Panc1 (cell line): ENCODE results near the gene TMEM204.

ENCODE experiments used
- REST ChIP-seq, 2 experiments: IDR thresholded peaks; 2 replicates each; pipeline ENCODE4 v1.6.1; 2011 to 2012; ENCODE audit warnings: low read depth in 2 of 2, control low read depth in 1 of 2, low read length in 1 of 2, mild to moderate bottlenecking in 1 of 2, moderate library complexity in 1 of 2; ENCODE audit not compliant: insufficient read depth in 1 of 2
- SIN3A ChIP-seq: IDR thresholded peaks from 2 replicates; pipeline ENCODE4 v1.6.1; 2012; ENCODE audit warnings: low read depth, mild to moderate bottlenecking, low read length, moderate library complexity, borderline replicate concordance; ENCODE audit not compliant: insufficient read depth
- TCF7L2 ChIP-seq: IDR thresholded peaks from 2 replicates; pipeline ENCODE4 v1.6.1; 2011; ENCODE audit warnings: mild to moderate bottlenecking, low read depth, low read length, inconsistent platforms
- TF ChIP-seq, protein P1 (sequence below): fragments of 450-650 bp; IDR thresholded peaks from 2 replicates; pipeline ENCODE4 v1.5.1; 2017; ENCODE audit warnings: mild to moderate bottlenecking

- TF ChIP-seq REST (IDR thresholded peaks at IDR 0.05; ENCODE audit: insufficient read depth in 1 of 2, low read depth in 2 of 2, low read length in 1 of 2) (no peak), SIN3A (no peak), TCF7L2 (no peak)
- TF ChIP-seq, protein P1, sequence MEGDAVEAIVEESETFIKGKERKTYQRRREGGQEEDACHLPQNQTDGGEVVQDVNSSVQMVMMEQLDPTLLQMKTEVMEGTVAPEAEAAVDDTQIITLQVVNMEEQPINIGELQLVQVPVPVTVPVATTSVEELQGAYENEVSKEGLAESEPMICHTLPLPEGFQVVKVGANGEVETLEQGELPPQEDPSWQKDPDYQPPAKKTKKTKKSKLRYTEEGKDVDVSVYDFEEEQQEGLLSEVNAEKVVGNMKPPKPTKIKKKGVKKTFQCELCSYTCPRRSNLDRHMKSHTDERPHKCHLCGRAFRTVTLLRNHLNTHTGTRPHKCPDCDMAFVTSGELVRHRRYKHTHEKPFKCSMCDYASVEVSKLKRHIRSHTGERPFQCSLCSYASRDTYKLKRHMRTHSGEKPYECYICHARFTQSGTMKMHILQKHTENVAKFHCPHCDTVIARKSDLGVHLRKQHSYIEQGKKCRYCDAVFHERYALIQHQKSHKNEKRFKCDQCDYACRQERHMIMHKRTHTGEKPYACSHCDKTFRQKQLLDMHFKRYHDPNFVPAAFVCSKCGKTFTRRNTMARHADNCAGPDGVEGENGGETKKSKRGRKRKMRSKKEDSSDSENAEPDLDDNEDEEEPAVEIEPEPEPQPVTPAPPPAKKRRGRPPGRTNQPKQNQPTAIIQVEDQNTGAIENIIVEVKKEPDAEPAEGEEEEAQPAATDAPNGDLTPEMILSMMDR, result no peak
Measured at GRCh38 chr16:1550069-1550468, 16.6 kb downstream of the TMEM204 start.
